SU-DHL-6 (cell line): ENCODE measurements around the gene ZHX3.

ENCODE experiments used
- H2AFZ ChIP-seq: fragments of 200-600 bp; sonication (generic); 2 replicates; pipeline ENCODE4 v1.6.1; 2014; ENCODE audit warnings: low read depth, mild to moderate bottlenecking, moderate library complexity, mixed read lengths, antibody characterized with exemption, low read length; ENCODE audit not compliant: severe bottlenecking
- H3F3A ChIP-seq: fragments of 200-600 bp; shearing (Covaris generic); 2 replicates; pipeline ENCODE4 v1.6.0; 2016; ENCODE audit warnings: antibody characterized with exemption, mild to moderate bottlenecking; ENCODE audit not compliant: insufficient read depth
- H3K27ac ChIP-seq: fragments of 200-600 bp; sonication (generic); 2 replicates; pipeline ENCODE4 v1.5.1; 2016; ENCODE audit warnings: low read depth, mild to moderate bottlenecking, low read length, moderate library complexity, mixed read lengths
- H3K27me3 ChIP-seq: fragments of 200-600 bp; sonication (generic), shearing (Covaris generic); 2 replicates; pipeline ENCODE4 v1.6.0; 2014; ENCODE audit warnings: mild to moderate bottlenecking, low read length
- H3K36me3 ChIP-seq: fragments of 200-600 bp; sonication (generic); 2 replicates; pipeline ENCODE4 v1.6.1; 2014; ENCODE audit warnings: mild to moderate bottlenecking, low read length, mixed read lengths
- H3K4me2 ChIP-seq: fragments of 300-600, 200-600 bp; shearing (Covaris generic), sonication (generic); 2 replicates; pipeline ENCODE4 v1.6.0; 2014; ENCODE audit warnings: low read length, low read depth, mild to moderate bottlenecking; ENCODE audit not compliant: poor library complexity, severe bottlenecking
- H3K4me3 ChIP-seq: fragments of 200-600 bp; sonication (generic); 2 replicates; pipeline ENCODE4 v1.5.1; 2014; ENCODE audit warnings: antibody characterized with exemption, low read length, mild to moderate bottlenecking, mixed read lengths; ENCODE audit not compliant: insufficient read depth, poor library complexity, severe bottlenecking
- H3K79me2 ChIP-seq: fragments of 200-600 bp; sonication (generic); 2 replicates; pipeline ENCODE4 v1.6.1; 2014; ENCODE audit warnings: mild to moderate bottlenecking, low read length, moderate library complexity; ENCODE audit not compliant: insufficient read depth
- H3K9ac ChIP-seq: fragments of 200-600 bp; sonication (generic); 2 replicates; pipeline ENCODE4 v1.7.0; 2014; ENCODE audit warnings: mild to moderate bottlenecking, low read length
- H3K9me2 ChIP-seq: fragments of 200-600 bp; sonication (generic); replicated peaks from 2 replicates; pipeline ENCODE4 v1.6.1; 2014; ENCODE audit warnings: low read length; ENCODE audit not compliant: insufficient read depth
- H3K9me3 ChIP-seq: fragments of 200-600 bp; sonication (generic); 2 replicates; pipeline ENCODE4 v1.6.1; 2014; ENCODE audit warnings: low read length, mixed read lengths; ENCODE audit not compliant: insufficient read depth
- H4K20me1 ChIP-seq: fragments of 200-600 bp; sonication (generic); 2 replicates; pipeline ENCODE4 v1.6.1; 2014; ENCODE audit warnings: low read depth, mild to moderate bottlenecking, antibody characterized with exemption, low read length, moderate library complexity, mixed read lengths
- CTCF ChIP-seq: fragments of 200-600 bp; sonication (generic); IDR thresholded peaks from one replicate; pipeline ENCODE4 v1.5.1; 2017; ENCODE audit warnings: antibody characterized with exemption, mild to moderate bottlenecking, low read length, moderate library complexity; ENCODE audit not compliant: insufficient read depth, poor library complexity, severe bottlenecking
- EZH2phosphoT487 ChIP-seq: fragments of 200-600 bp; sonication (generic), shearing (Covaris generic); conservative IDR thresholded peaks from 2 replicates; pipeline ENCODE4 v1.6.1; 2018; ENCODE audit warnings: mild to moderate bottlenecking, antibody characterized with exemption, low read length, moderate library complexity, mixed read lengths

ZHX3 gene

GRCh38 chr20:41272339-41272738, 45.2 kb downstream of the ZHX3 start:
- H3K36me3 ChIP-seq: no peaks in the 10 kb centered on the region
- no peak for TF ChIP-seq EZH2phosphoT487
- no peak for TF ChIP-seq CTCF

GRCh38 chr20:41268917-41269652, 48.4 kb downstream of the ZHX3 start:
- no peak overlapping the region for H3K9ac ChIP-seq
- no peak overlapping the region for H3K27ac ChIP-seq
- H3K9me3 ChIP-seq: no peaks in the 10 kb centered on the region
- no peaks in the 10 kb centered on the region for H3K79me2 ChIP-seq
- H3K36me3 ChIP-seq: no peaks in the 10 kb centered on the region
- no peaks in the 10 kb centered on the region for H3F3A ChIP-seq
- TF ChIP-seq EZH2phosphoT487 (no peak), CTCF (no peak)
- no peaks in the 10 kb centered on the region for H3K9me2 ChIP-seq
- H3K4me2 ChIP-seq: no peak overlapping the region
- no peaks in the 10 kb centered on the region for H4K20me1 ChIP-seq
- no peak overlapping the region for H3K4me3 ChIP-seq
- no peaks in the 10 kb centered on the region for H3K27me3 ChIP-seq
- no peak overlapping the region for H2AFZ ChIP-seq

More at GRCh38 chr20:41272339-41272738, 45.2 kb downstream of the ZHX3 start:
- no peaks in the 10 kb centered on the region for H3K79me2 ChIP-seq
- H4K20me1 ChIP-seq: no peaks in the 10 kb centered on the region
- no peaks in the 10 kb centered on the region for H3K27me3 ChIP-seq
- H2AFZ ChIP-seq: no peak overlapping the region
- H3K4me2 ChIP-seq: no peak overlapping the region
- H3K4me3 ChIP-seq: no peak overlapping the region
- no peaks in the 10 kb centered on the region for H3K9me2 ChIP-seq
- H3K27ac ChIP-seq: no peak overlapping the region
- no peak overlapping the region for H3K9ac ChIP-seq
- H3F3A ChIP-seq: no peaks in the 10 kb centered on the region
- no peaks in the 10 kb centered on the region for H3K9me3 ChIP-seq

- Histone ChIP-seq H3K4me3 (no peak overlapping the region), H3K36me3 (no peaks in the 10 kb centered on the region), H3K79me2 (no peaks in the 10 kb centered on the region), H3K27me3 (no peaks in the 10 kb centered on the region), H3K27ac (no peak overlapping the region), H3K4me2 (no peak overlapping the region), H3F3A (no peaks in the 10 kb centered on the region), H2AFZ (no peak overlapping the region), H3K9me3 (no peaks in the 10 kb centered on the region), H3K9me2 (no peaks in the 10 kb centered on the region), H4K20me1 (no peaks in the 10 kb centered on the region), H3K9ac (no peak overlapping the region)
- no peak for TF ChIP-seq EZH2phosphoT487
- no peak for TF ChIP-seq CTCF
Observed at GRCh38 chr20:41268402-41268801, 49.1 kb downstream of the ZHX3 start.
